Epithelial cell of proximal tubule (primary cell): Measurements from ENCODE around the gene REG1A. TPM values are rescaled to one million over a fixed set of nuclear protein-coding genes. Genes with fewer than 3 reads are reported as not detected.

Experiments
- DNase-seq: peaks from one replicate; pipeline ENCODE4 v3.0.0-alpha.2; 2011; ENCODE audit warnings: low read depth
- H3K4me3 ChIP-seq: 2 replicates; pipeline ENCODE4 v1.5.1; 2011; ENCODE audit warnings: low read depth, mild to moderate bottlenecking, low read length
- CTCF ChIP-seq: conservative IDR thresholded peaks from 2 replicates; pipeline ENCODE4 v1.5.1; 2012; ENCODE audit warnings: low read depth, mild to moderate bottlenecking, low read length
- total RNA-seq: library from RNA; depleted of rRNA; stranded (reverse); fragments of >200 nt; gene quantifications from 2 replicates; pipeline ENCODE4 v1.2.3, GENCODE V29; 2015

REG1A gene
- total RNA-seq, 1 donor from 2014 or later, result not detected

GRCh38 chr2:79125721-79125985 is 5.4 kb downstream of the REG1A start:
- no peak for DNase-seq
- no peak for TF ChIP-seq CTCF
- no peak overlapping the region for H3K4me3 ChIP-seq

- TF ChIP-seq CTCF, result no peak
- DNase-seq, result no peak
Observed at GRCh38 chr2:79128406-79128805, 8.1 kb downstream of the REG1A start.

GRCh38 chr2:79129260-79129659 is 9.0 kb downstream of the REG1A start:
- DNase-seq, result no peak
- no peak overlapping the region for H3K4me3 ChIP-seq
- no peak for TF ChIP-seq CTCF

More at GRCh38 chr2:79128406-79128805, 8.1 kb downstream of the REG1A start:
- no peak overlapping the region for H3K4me3 ChIP-seq

GRCh38 chr2:79129804-79130203 is 9.5 kb downstream of the REG1A start:
- no peak for DNase-seq
- no peak for TF ChIP-seq CTCF
- no peak overlapping the region for H3K4me3 ChIP-seq

- no peak for DNase-seq
- peak; percentile 20 for TF ChIP-seq CTCF
- no peak overlapping the region for H3K4me3 ChIP-seq
Observed at GRCh38 chr2:79131687-79132086, 11.4 kb downstream of the REG1A start.

GRCh38 chr2:79138385-79138784 is 18.1 kb downstream of the REG1A start:
- TF ChIP-seq CTCF, result no peak
- no peak for DNase-seq
- H3K4me3 ChIP-seq, result no peak overlapping the region

- no peak for DNase-seq
- no peak overlapping the region for H3K4me3 ChIP-seq
- no peak for TF ChIP-seq CTCF
Observed at GRCh38 chr2:79139423-79139822, 19.1 kb downstream of the REG1A start.
